Measurements from ENCODE around the gene GGA1. TPM values are rescaled to one million over a fixed set of nuclear protein-coding genes. Genes with fewer than 3 reads are reported as not detected.

GGA1 gene
- total and polyA plus RNA-seq, 10 of the 15 experiments (the other 5 are each of a cell fraction or from before 2014, with no cell fraction given) = 1.4 to 79.4 (median 44.4) TPM

DNA sequence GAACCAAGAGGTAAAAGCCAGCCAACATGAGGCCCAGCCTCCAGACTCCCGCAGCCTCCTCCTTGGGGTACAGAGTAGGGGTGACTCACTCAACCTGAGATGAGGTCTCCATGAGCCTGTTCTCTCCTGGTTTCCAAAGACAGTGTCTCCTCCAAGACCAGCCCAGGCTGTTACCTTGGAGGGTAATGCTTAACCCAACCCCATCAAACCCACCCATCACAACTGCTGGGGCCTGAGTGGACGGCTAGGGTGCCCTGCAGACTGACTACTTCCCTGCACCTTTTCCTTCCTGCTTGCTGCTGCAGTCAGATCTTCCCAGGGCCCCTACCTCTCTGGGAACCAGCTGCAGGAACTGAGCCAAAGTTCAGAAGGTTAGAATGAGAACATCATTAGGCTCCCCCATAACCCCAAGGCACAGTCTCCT lies 72.4 kb downstream of the GGA1 start:
- no peak for FAIRE-seq
- intact Hi-C loops (cut with micrococcal nuclease; ENCODE audit: unreplicated experiment) = loop anchor here (1.0 to 5.0 kb wide), 5 partner anchors 20 to 144 kb away; no protein-coding TSS in a partner anchor
- RAD21 ChIA-PET (ENCODE audit: unreplicated experiment) = interaction anchor here (0.8 to 7.6 kb wide), 10 partner anchors 9 to 73 kb away, joined by 3 to 164 read pairs (median 6); partner anchors contain the start of genes GGA1, PDXP and SH3BP1

GRCh38 chr22:37681556-37682049 lies 73.0 kb downstream of the GGA1 start:
- H3K79me2 ChIP-seq (ENCODE audit: control insufficient read depth, insufficient read depth, low read length) = peaks cover 17% of the 10 kb centered on the region
- 18% methylated on average over 6 of the region's 6 CpGs for WGBS (ENCODE audit: insufficient coverage, insufficient replicate concordance, low lambda C conversion rate, missing lambda C conversion rate)
- H3K9me3 ChIP-seq (replicated peaks; ENCODE audit: control insufficient read depth, insufficient read depth, low read length) = no peaks in the 10 kb centered on the region
- POLR2A ChIA-PET = interaction anchor here (0.6 to 14.0 kb wide), 10 partner anchors 11 to 74 kb away, joined by 3 to 209 read pairs (median 5); partner anchors contain the start of gene PDXP
- H4K20me1 ChIP-seq (ENCODE audit: control insufficient read depth, insufficient read depth) = no peaks in the 10 kb centered on the region
- peak; percentile 65 for FAIRE-seq
- peaks cover 23% of the 10 kb centered on the region for H3K4me1 ChIP-seq (ENCODE audit: control insufficient read depth, insufficient read depth, low read length)
- in situ Hi-C loops (cut with MboI) (loop anchor here (5.0 kb wide), 1 partner anchor 54 kb away; no protein-coding TSS in a partner anchor), intact Hi-C loops (cut with micrococcal nuclease; ENCODE audit: unreplicated experiment) (loop anchor here (1.0 to 5.0 kb wide), 5 partner anchors 20 to 144 kb away; no protein-coding TSS in a partner anchor)
- DNase-seq (ENCODE audit: low read depth, low spot score) = no peak
- H2AFZ ChIP-seq (ENCODE audit: control insufficient read depth, low read depth, low read length) = peak overlapping the region; percentile 73
- CTCF ChIA-PET = interaction anchor here (0.7 to 19.9 kb wide), 14 partner anchors 9 to 182 kb away, joined by 3 to 414 read pairs (median 6); partner anchors contain the start of genes GCAT, GGA1, PDXP and SH3BP1
- no peak overlapping the region for H3K4me3 ChIP-seq
- H3K27ac ChIP-seq (ENCODE audit: control insufficient read depth, insufficient read depth) = peak overlapping the region; percentile 23; the same call in 1 of the 2 replicates
- no TSS peak for BruUV-seq (replicated peaks)
- SMC1A ChIA-PET (ENCODE audit: uncharacterized antibody, unreplicated experiment) = interaction anchor here (0.6 to 10.9 kb wide), 9 partner anchors 21 to 75 kb away, joined by 3 to 157 read pairs (median 9); partner anchors contain the start of gene PDXP
- peaks cover 2% of the 10 kb centered on the region in 2 experiments; a peak in 1 of 4 replicates for H3K36me3 ChIP-seq (ENCODE audit: control insufficient read depth in 2 of 2, insufficient read depth in 2 of 2, low read length in 1 of 2)
- H3K27me3 ChIP-seq (replicated peaks in 1 of 2; ENCODE audit: control insufficient read depth in 2 of 2, insufficient read depth in 2 of 2, low read length in 1 of 2) = no peaks in the 10 kb centered on the region
- peak; percentile 66 for ATAC-seq
- RAD21 ChIA-PET (ENCODE audit: unreplicated experiment) = interaction anchor here (0.7 to 7.6 kb wide), 11 partner anchors 10 to 143 kb away, joined by 3 to 164 read pairs (median 6); partner anchors contain the start of genes GGA1, PDXP and SH3BP1
- 0 out of 2 replicates have a peak overlapping the region, but pooled peaks have one; percentile 22 for H3K4me2 ChIP-seq (ENCODE audit: control insufficient read depth, insufficient read depth)
- no peak overlapping the region for H3K9ac ChIP-seq (ENCODE audit: control insufficient read depth, insufficient read depth, low read length)
- TF ChIP-seq MEF2B (IDR thresholded peaks at IDR 0.05; ENCODE audit: partially characterized antibody, poor library complexity, severe bottlenecking) (peak; percentile 60), FOXK2 (IDR thresholded peaks at IDR 0.05) (no peak), REST (IDR thresholded peaks at IDR 0.05; ENCODE audit: low read depth, low read length) (no peak), TARDBP (IDR thresholded peaks at IDR 0.05; ENCODE audit: borderline replicate concordance) (no peak), RB1 (IDR thresholded peaks at IDR 0.05; ENCODE audit: borderline replicate concordance) (no peak; the same call in 1 of the 2 replicates), NFXL1 (IDR thresholded peaks at IDR 0.05; ENCODE audit: borderline replicate concordance) (no peak), TCF12 (IDR thresholded peaks at IDR 0.05; ENCODE audit: low read depth, low read length) (0 out of 2 replicates have a peak, but pooled peaks have one; percentile 28), SMAD5 (IDR thresholded peaks at IDR 0.05; ENCODE audit: low read depth) (no peak), EED (IDR thresholded peaks at IDR 0.05; ENCODE audit: low read depth) (no peak), IRF4 (IDR thresholded peaks at IDR 0.05; ENCODE audit: low read depth, low read length) (peak; percentile 55; the same call in 1 of the 2 replicates)

More for the DNA sequence above, 72.4 kb downstream of the GGA1 start:
- Histone ChIP-seq H3K9me3 (replicated peaks; ENCODE audit: control insufficient read depth, insufficient read depth, low read length) (no peaks in the 10 kb centered on the region), H3K9ac (ENCODE audit: control insufficient read depth, insufficient read depth, low read length) (no peak overlapping the region), H2AFZ (ENCODE audit: control insufficient read depth, low read depth, low read length) (peak overlapping the region; percentile 73; the same call in 1 of the 2 replicates), H3K4me2 (ENCODE audit: control insufficient read depth, insufficient read depth) (0 out of 2 replicates have a peak overlapping the region, but pooled peaks have one; percentile 22), H3K27ac (ENCODE audit: control insufficient read depth, insufficient read depth) (peak overlapping the region; percentile 23; the same call in 1 of the 2 replicates), H3K4me1 (ENCODE audit: control insufficient read depth, insufficient read depth, low read length) (peaks cover 23% of the 10 kb centered on the region), H3K36me3 (ENCODE audit: control insufficient read depth in 2 of 2, insufficient read depth in 2 of 2, low read length in 1 of 2) (peaks cover 2% of the 10 kb centered on the region in 2 experiments; a peak in 1 of 4 replicates), H4K20me1 (ENCODE audit: control insufficient read depth, insufficient read depth) (no peaks in the 10 kb centered on the region), H3K27me3 (replicated peaks in 1 of 2; ENCODE audit: control insufficient read depth in 2 of 2, insufficient read depth in 2 of 2, low read length in 1 of 2) (no peaks in the 10 kb centered on the region), H3K79me2 (ENCODE audit: control insufficient read depth, insufficient read depth, low read length) (peaks cover 17% of the 10 kb centered on the region), H3K4me3 (no peak overlapping the region)
- WGBS (ENCODE audit: insufficient coverage, insufficient replicate concordance, low lambda C conversion rate, missing lambda C conversion rate) = 4% methylated on average over 2 of the region's 2 CpGs
- DNase-seq (ENCODE audit: low read depth, low spot score) = no peak
- no peak for ATAC-seq
- SMC1A ChIA-PET (ENCODE audit: uncharacterized antibody, unreplicated experiment) = interaction anchor here (0.9 to 10.9 kb wide), 7 partner anchors 20 to 74 kb away, joined by 3 to 157 read pairs (median 10); partner anchors contain the start of gene PDXP
- CTCF ChIA-PET = interaction anchor here (0.7 to 19.9 kb wide), 14 partner anchors 8 to 183 kb away, joined by 3 to 414 read pairs (median 6); partner anchors contain the start of genes GCAT, GGA1, PDXP and SH3BP1
- TF ChIP-seq WRNIP1 (IDR thresholded peaks at IDR 0.05; ENCODE audit: borderline replicate concordance, low read depth, low read length) (no peak), RUNX3 (IDR thresholded peaks at IDR 0.05; ENCODE audit: low read length) (no peak)
- no TSS peak for BruUV-seq (replicated peaks)
- in situ Hi-C loops (cut with MboI) = loop anchor here (5.0 kb wide), 1 partner anchor 54 kb away; no protein-coding TSS in a partner anchor
- POLR2A ChIA-PET = interaction anchor here (0.8 to 14.0 kb wide), 10 partner anchors 10 to 91 kb away, joined by 3 to 209 read pairs (median 5); partner anchors contain the start of gene PDXP

Data from GM12878 (cell line).